Upper lobe of right lung (tissue), 1 donor: ENCODE measurements around the gene U2AF2. TPM values are rescaled to one million over a fixed set of nuclear protein-coding genes. Genes with fewer than 3 reads are reported as not detected.

Experiments
- ATAC-seq: fragments of 200-7000 bp; cut with Tn5 transposase; one replicate; pipeline ENCODE4 v1.9.1; 2020; ENCODE audit warnings: mild to moderate bottlenecking, moderate library complexity
- DNase-seq: peaks from one replicate; pipeline ENCODE4 v3.0.0-alpha.2; 2020
- H3K27ac ChIP-seq: fragments of 200-600 bp; one replicate; pipeline ENCODE4 v1.8.0; 2022
- H3K27me3 ChIP-seq: fragments of 200-600 bp; one replicate; pipeline ENCODE4 v1.8.0; 2022; ENCODE audit warnings: mild to moderate bottlenecking
- H3K36me3 ChIP-seq: fragments of 200-600 bp; one replicate; pipeline ENCODE4 v1.8.0; 2022
- H3K4me1 ChIP-seq: fragments of 200-600 bp; one replicate; pipeline ENCODE4 v1.8.0; 2022
- H3K4me3 ChIP-seq: fragments of 200-600 bp; one replicate; pipeline ENCODE4 v1.8.0; 2022; ENCODE audit warnings: mild to moderate bottlenecking
- H3K9me3 ChIP-seq: fragments of 200-600 bp; one replicate; pipeline ENCODE4 v1.8.0; 2022
- intact Hi-C: fragments of 100-400 bp; cut with DNase I; formaldehyde crosslinking; loops from one replicate; pipeline ENCODE4 v1.11.0; 2022
- total RNA-seq: library from RNA; stranded (reverse); fragmentation: NEBNext Ultra II Directional; extraction: Animal tissue kit (Norgen Biotek cat#: 25700); gene quantifications from one replicate; pipeline ENCODE4 v1.2.1, GENCODE V29; 2021
- TF ChIP-seq, protein P1 (sequence below): fragments of 200-600 bp; IDR thresholded peaks from one replicate; pipeline ENCODE4 v1.8.0; 2022; ENCODE audit warnings: antibody characterized with exemption
- donor health status: DM: no; HTN: yes; CAD: no; lungs with severe emphysema.

U2AF2 gene
- total RNA-seq, 1 donor from 2014 or later, result 142 TPM

DNA sequence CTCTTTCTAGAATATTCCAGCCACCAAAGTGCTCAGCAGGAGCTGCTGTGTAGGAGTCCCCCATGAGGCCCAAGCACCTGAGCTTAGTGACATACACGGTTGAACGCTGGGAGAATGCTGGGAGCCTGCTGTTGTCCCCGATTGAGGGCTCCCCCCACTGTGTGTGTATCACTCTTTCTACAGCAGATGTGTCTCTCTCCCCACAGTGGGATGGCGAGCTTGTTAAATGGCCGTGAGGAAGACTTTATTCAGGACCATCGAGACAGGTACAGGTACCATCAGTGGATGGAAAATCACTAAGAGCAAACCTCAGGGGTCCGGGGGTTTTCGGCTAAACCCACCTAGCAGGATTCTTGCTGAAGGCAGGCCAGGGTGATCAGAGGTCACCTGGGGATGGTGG is 42.9 kb downstream of the U2AF2 start:
- Histone ChIP-seq H3K4me3 (no peak overlapping the region), H3K27ac (no peak overlapping the region), H3K36me3 (peaks cover 52% of the 10 kb centered on the region), H3K27me3 (no peaks in the 10 kb centered on the region), H3K4me1 (no peaks in the 10 kb centered on the region), H3K9me3 (no peaks in the 10 kb centered on the region)
- DNase-seq (peak; percentile 30), ATAC-seq (no peak)
- intact Hi-C loops, result no loop called here
- TF ChIP-seq, protein P1, sequence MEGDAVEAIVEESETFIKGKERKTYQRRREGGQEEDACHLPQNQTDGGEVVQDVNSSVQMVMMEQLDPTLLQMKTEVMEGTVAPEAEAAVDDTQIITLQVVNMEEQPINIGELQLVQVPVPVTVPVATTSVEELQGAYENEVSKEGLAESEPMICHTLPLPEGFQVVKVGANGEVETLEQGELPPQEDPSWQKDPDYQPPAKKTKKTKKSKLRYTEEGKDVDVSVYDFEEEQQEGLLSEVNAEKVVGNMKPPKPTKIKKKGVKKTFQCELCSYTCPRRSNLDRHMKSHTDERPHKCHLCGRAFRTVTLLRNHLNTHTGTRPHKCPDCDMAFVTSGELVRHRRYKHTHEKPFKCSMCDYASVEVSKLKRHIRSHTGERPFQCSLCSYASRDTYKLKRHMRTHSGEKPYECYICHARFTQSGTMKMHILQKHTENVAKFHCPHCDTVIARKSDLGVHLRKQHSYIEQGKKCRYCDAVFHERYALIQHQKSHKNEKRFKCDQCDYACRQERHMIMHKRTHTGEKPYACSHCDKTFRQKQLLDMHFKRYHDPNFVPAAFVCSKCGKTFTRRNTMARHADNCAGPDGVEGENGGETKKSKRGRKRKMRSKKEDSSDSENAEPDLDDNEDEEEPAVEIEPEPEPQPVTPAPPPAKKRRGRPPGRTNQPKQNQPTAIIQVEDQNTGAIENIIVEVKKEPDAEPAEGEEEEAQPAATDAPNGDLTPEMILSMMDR, result no peak

DNA sequence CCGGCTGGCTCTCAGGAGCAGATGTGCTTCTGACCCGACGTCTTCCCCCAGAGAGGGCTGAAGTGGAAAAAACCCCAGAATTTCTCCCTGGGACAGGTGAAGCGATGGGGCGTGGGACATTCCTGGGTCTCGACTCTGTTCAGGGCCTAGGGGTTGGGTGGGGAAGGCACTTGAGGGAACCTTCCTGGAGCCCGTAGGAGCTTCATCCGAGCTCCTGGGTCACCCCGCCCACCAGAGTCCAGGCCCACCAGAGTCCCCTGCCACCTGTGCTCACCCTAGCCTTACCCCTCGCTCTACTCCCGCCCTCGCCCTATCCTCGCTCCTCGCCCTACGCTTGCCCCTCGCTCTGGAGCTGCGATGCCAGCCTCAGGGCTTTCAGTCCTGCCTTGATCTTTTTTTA is 43.4 kb downstream of the U2AF2 start:
- DNase-seq (peak; percentile 56), ATAC-seq (no peak)
- Histone ChIP-seq H3K9me3 (no peaks in the 10 kb centered on the region), H3K4me3 (no peak overlapping the region), H3K27ac (no peak overlapping the region), H3K27me3 (no peaks in the 10 kb centered on the region), H3K36me3 (peaks cover 46% of the 10 kb centered on the region), H3K4me1 (no peaks in the 10 kb centered on the region)
- intact Hi-C loops, result no loop called here
- TF ChIP-seq, protein P1, result no peak

DNA sequence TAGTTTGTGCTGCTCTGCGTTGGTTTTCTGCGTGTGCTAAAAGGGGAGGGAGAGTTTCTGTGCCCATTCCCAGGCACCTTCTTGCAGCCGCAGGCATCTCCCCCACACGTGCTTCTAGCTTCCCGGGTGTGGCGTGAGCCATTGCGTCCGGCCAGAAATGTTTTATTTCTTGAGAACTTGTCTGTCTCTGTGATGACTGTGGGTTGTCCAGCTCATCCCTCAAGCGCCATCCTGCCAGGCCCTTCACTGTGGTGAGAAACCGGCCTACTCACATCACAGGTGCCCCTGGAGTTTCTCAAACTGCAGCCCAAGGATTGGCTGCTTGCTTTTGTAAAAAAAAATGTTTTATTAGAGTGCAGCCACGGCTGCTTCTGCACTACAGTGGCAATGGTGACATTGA is 44.4 kb downstream of the U2AF2 start:
- TF ChIP-seq, protein P1, result no peak
- H3K27me3 ChIP-seq, result no peaks in the 10 kb centered on the region
- no peaks in the 10 kb centered on the region for H3K4me1 ChIP-seq
- H3K27ac ChIP-seq, result no peak overlapping the region
- peaks cover 38% of the 10 kb centered on the region for H3K36me3 ChIP-seq
- no peaks in the 10 kb centered on the region for H3K9me3 ChIP-seq
- intact Hi-C loops, result no loop called here
- H3K4me3 ChIP-seq, result no peak overlapping the region
- DNase-seq, result no peak
- no peak for ATAC-seq

DNA sequence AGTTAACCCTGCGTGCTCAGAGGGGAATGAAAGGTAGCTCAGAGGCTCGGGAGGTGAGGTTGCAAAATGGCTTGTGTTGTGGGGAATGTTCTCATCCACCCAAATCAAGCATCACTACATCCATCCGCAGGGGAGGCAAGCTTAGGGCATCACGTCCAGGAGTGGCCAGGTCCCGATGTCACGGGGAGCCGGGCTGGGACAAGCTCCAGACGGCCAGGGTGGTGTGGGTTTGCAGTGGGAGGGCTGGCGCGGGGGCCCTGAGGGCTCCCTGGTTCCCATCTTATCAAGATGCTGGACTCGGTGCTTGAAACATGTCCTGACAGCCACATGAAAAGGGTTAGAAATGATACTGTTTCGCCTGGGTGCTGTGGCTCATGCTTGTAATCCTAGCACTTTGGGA is 46.0 kb downstream of the U2AF2 start:
- Histone ChIP-seq H3K27me3 (no peaks in the 10 kb centered on the region), H3K36me3 (peaks cover 22% of the 10 kb centered on the region), H3K4me1 (no peaks in the 10 kb centered on the region), H3K9me3 (no peaks in the 10 kb centered on the region), H3K4me3 (no peak overlapping the region), H3K27ac (no peak overlapping the region)
- ATAC-seq (no peak), DNase-seq (peak; percentile 52)
- intact Hi-C loops, result no loop called here
- TF ChIP-seq, protein P1, result no peak

DNA sequence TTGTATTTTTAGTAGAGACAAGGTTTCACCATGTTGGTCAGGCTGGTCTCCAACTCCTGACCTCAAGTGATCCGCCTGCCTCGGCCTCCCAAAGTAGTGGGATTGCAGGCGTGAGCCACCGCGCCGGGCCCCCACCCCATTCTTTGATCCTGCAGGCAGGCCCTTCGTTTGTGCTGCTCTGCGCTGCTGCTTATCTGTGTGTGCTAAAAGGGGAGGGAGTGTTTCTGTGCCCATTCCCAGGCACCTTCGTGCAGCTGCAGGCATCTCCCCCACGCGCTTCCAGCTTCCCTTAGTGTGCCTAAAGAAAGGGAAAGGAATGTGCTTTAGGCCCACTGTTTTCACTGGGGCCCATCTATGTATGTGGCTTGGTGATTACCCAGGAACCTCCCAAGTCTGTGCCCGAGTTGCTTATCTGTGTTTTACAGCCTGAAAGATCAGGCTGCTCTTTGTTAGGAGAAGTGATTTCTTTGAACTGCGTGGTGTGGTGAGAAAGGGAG is 47.3 kb downstream of the U2AF2 start:
- Histone ChIP-seq H3K27me3 (no peaks in the 10 kb centered on the region), H3K36me3 (peaks cover 12% of the 10 kb centered on the region), H3K4me3 (no peak overlapping the region), H3K9me3 (no peaks in the 10 kb centered on the region), H3K4me1 (no peaks in the 10 kb centered on the region), H3K27ac (no peak overlapping the region)
- intact Hi-C loops, result no loop called here
- ATAC-seq, result no peak
- peak; percentile 38 for DNase-seq
- TF ChIP-seq, protein P1, result no peak

DNA sequence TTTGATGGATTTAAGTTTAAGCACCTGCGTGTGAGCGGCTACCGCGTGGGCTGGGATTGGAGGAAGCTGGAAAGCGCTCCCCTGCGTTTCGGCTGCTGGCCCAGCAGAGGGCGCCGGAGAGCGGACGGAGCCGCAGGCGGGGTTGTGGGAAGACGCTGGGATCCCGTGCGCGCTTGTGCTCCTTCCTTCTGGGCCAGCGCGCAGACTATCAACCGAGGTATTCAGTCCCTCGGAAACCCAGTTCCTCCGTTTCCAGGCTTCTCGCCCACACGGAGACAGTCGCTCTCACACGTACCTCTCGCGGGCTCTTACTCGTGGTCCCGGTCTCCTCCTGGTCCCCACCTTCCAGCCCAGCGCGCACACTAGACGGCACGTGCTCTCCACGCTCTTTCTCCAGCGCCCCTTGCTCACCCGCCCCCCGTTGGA is 49.0 kb downstream of the U2AF2 start:
- Histone ChIP-seq H3K27ac (no peak overlapping the region), H3K9me3 (no peaks in the 10 kb centered on the region), H3K4me1 (no peaks in the 10 kb centered on the region), H3K36me3 (peaks cover 5% of the 10 kb centered on the region), H3K27me3 (no peaks in the 10 kb centered on the region), H3K4me3 (no peak overlapping the region)
- TF ChIP-seq, protein P1, result peak; percentile 76
- DNase-seq, result peak; percentile 79
- ATAC-seq, result peak; percentile 92
- intact Hi-C loops, result no loop called here
